Hematopoietic multipotent progenitor cell treated with erythropoietin and hydrocortisone succinate and interleukin-3 and kit ligand, for 15 days (in vitro differentiated cells): ENCODE data around the gene FAM20C.
"Not testable (repeated sequence)": the region's sequence is repeated elsewhere in the genome, so short reads cannot be mapped to it uniquely, and the experiment has no call there.

Experiments
- DNase-seq: peaks from one replicate; pipeline ENCODE4 v3.0.0-alpha.2; 2015; ENCODE audit warnings: low spot score

FAM20C gene

DNA sequence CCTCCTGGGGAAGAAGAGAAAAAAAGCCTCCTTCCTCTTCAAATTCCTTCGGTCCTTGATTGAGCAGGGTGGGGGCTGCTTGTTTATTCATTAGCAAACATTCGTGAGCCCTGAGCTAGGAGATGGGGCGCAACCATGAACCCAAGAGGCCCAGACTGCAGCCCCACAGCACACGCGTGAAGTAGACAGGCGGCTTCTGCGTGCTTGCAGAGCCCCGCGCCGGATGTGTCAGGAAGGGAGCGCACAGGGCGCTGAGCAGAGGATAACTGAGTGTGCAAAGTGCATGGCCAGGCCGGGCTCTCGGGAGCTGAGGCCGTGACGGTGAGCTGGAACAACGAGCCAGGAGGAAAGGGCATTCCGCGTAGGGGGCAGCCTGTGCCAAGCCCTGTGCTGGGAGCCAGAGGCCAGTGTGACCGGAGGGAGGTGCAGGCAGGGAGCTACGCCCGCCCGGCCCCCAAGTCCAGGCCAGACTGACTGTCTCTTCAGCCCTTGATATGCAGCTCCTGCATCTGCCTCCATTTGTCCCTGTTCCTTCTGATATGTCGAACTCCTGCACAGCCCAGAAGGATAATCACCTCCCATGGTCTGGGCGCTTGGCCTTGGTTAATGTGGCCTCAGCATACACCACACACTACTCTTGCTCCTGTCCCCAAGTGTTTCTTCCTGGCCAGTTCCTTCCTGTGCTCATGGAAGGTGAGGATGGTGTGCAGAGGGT is 102.2 kb downstream of the FAM20C start:
- no peak for DNase-seq

DNA sequence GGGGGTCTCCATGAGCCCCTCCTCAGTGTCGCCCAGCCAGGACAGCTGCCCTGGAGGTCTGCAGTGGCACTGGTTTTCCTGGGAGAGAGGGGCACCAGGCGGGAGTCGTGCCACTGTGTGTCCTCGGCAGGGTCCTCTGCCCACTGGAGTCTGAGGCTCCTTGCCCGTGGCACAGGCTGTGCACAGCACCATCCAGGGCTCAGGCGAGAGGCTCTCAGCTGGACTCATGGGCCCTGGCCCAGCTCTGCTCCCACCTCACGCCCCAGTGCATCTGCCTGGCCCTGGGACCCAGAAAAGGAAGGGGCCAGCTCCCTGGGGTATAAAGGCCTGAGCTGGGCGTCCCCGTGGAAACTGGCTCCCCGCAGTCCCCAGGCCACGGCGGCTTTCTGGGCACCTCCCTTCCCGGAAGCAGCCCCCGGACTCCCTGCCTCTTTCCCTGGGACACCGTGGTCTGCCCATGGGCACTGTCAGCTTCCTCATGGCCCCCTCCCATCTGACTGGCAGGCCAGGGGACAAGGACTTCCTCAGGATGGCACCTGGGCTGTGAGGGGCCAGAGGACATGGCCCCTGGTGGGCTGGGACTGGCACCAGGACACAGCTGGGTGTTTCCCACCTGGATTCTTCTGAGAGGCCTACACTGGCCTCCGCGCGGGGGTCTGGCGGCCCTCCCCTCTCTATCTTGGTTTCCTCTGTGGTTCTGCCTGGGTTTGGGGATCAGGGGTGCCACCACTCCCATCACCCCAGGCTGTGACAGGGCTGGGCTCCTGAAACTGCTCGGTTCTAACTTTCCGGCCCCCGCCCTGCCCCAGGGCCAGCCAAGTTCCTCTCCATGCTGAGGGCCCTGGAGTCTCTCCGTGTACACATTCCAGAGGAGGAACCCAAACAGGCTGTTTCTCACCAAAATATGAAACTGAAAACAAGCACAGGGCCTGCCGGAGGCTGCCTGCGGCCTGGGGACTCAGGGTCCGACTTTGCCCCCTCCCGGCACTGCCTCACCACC is 103.1 kb downstream of the FAM20C start:
- DNase-seq, result no peak

DNA sequence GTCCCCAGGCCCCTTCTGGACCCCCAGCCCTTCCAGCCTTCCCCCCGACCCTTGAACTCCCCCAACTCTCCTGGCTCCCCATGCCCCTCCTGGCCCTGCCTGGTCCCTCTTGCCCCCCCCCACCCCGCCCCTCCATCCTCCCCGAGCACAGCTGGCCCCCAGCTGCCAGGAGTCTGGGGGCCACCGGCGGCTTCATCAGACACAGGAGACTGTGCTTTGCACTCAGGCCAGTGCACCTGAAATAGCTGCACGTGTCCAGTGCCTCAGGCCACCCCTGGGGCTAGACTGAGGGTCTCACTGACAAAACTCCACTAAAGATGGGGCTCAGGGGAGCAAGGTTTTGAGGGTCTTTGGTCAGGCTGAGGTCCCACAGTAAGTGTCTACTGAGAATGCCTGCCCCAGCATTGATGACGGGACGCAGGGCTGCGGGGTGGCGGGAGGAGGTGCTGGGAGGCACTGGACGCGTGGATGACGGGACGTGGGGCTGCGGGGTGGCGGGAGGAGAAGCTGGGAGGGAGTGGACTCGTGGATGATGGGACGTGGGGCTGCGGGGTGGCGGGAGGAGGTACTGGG is 104.1 kb downstream of the FAM20C start:
- no peak for DNase-seq

DNA sequence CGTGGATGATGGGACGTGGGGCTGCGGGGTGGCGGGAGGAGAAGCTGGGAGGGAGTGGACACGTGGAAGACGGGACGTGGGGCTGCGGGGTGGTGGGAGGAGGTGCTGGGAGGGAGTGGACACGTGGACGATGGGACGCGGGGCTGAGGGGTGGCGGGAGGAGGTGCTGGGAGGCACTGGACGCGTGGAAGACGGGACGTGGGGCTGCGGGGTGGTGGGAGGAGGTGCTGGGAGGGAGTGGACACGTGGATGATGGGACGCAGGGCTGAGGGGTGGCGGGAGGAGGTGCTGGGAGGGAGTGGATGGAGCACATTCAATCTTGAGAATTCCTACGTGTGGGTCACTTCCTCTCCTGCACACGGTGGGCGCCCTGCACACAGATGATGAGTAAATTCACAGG is 104.8 kb downstream of the FAM20C start:
- DNase-seq, result not testable (repeated sequence)

DNA sequence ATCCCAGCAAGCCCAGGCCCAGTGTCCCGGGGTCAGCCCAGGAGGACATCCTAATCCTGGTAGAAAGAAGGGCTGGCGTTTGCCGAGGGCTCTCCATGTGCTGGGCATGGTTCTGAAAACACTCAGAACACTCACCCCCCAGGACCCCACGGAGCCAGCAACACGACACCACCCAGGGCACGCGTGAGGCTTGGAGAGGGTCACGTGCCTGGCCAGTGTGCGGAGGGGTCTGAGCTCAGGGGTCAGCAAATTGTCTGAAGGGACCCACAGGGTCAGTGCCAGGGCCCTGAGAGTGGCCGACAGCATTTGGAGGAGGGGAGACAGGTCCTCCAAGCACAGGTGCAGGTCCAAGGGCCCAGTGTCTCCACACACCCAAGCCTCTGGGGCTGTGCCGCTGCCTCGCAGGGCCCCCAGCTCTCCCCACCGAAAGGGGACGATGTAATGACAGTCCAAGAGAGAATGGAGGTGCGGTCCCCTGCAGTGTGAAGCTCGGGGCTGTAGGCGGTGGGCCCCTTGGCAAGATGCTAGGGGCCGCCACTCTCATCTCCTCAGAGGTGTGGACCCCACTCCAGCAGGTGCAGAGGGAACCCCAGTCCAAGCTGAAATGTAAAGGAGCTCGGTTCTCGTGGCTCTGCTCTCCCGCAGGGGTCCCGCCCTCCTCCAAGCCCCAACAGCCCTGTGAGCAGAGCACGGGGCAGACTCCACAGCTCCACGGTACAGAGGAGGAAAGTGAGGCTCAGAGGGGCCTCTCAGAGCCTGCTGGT is 105.4 kb downstream of the FAM20C start:
- DNase-seq, result no peak

GRCh38 chr7:298375-298702 is 106.0 kb downstream of the FAM20C start:
- no peak for DNase-seq

DNA sequence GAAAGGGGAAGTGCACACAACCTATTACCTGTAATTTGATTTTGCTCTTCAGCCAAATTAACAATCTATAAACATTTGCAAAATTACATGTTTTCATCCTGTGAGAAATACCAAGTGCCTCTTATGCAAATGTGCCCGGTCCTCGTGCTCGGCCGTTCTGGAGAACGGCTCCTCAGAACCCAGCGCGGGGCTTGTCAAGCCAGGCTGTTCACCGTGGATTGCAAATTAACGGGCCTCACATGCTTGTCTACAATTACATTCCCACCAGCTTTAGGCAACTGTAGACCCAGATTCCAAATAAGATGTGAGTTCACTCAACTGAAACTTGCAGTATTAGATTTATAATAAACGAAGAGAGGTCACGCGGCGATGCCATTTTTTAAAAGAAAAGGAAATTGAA is 106.4 kb downstream of the FAM20C start:
- no peak for DNase-seq

DNA sequence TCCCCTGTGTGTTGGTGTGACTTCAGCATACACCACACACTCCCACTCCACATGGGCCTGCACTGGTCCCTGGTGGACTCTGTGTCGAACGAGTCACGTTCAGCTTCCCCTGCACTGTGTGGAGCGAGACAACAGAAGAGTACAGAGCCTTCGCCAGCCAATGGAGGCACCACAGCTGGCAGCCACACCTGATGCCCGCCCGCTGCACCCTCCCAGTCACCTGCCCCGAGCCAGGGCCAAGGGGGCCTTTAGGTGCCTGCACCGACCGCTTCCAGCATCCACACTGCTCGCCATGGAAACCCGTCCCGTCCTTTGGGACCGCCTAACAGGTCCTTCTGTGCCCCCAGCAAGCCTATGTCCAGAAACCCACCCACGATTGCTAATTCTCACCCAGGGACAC is 106.8 kb downstream of the FAM20C start:
- DNase-seq, result no peak

- no peak for DNase-seq
Measured at GRCh38 chr7:299628-300027, 107.3 kb downstream of the FAM20C start.

GRCh38 chr7:300048-300447 is 107.7 kb downstream of the FAM20C start:
- DNase-seq, result no peak

DNA sequence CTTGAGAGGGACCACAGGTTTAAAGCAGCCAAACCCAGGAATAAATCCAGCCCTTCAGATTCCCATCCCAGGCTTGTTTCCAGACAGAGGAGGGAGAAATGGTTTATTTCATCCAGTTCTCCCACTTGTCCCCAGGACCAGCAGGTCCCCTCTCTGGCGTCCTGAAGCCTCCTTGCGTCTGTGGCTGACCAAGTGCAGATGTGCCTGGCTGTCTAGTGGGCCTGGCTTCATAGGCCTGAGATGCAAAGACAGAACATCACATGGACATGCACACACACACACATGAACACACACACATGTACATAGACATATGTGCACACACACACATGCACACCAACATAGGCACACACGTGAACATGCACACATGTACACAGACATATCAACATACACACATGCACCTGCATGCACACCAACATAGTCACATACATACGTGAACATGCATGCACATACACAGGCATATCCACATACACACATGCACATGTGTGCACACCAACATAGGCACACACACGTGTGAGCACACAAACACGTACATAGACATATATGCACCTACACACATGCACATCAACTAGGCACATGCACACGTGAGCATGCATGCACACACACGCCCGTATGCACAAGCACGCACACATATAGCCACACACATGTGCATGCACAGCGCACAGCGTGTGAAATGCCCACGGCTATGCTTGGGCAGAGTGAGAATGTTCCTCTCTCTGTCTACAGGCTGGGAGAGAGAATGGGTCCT is 108.3 kb downstream of the FAM20C start:
- no peak for DNase-seq

DNA sequence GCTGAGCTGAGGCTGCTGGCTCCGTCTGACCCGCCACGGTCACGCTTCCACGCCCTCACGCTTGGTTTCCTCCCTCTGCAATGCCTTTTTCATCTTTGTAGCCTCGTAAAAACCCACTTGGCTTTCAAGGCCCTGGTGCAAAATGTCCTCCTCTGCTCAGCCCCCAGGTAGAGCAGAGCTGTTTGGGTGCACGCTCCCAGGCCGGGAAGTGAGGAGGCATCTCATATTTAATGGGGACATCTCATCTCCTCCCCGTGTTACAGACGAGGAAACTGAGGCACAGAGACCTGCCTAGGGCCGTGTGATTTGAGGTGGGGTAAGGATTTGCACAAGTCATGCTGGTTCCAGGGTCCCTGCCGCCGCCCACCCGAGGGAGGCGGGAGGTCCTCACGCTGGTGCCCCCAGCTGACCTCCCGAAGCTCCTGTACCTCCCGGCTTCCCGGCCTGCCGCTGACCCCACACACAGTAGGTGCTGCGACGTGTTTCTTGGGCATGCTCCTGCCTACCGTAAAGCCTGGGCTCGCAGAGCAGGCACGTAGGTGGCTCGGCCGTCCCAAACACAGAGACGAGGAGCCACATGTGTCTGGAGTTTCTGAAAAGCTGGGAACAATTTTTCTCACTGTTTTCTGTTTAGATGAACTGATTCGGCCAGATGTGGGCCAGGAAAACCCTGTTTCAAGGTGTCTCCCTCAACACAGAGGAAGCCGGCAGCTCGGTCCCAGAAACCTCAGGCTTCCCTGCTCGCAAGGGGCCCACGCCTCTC is 109.1 kb downstream of the FAM20C start:
- no peak for DNase-seq

GRCh38 chr7:302054-302992 is 110.0 kb downstream of the FAM20C start:
- DNase-seq, result no peak

GRCh38 chr7:303425-303824 is 111.1 kb downstream of the FAM20C start:
- DNase-seq, result no peak

- no peak for DNase-seq
Measured at GRCh38 chr7:303884-304573, 111.7 kb downstream of the FAM20C start.

- DNase-seq, result no peak
Measured at GRCh38 chr7:304574-305409, 112.4 kb downstream of the FAM20C start.

DNA sequence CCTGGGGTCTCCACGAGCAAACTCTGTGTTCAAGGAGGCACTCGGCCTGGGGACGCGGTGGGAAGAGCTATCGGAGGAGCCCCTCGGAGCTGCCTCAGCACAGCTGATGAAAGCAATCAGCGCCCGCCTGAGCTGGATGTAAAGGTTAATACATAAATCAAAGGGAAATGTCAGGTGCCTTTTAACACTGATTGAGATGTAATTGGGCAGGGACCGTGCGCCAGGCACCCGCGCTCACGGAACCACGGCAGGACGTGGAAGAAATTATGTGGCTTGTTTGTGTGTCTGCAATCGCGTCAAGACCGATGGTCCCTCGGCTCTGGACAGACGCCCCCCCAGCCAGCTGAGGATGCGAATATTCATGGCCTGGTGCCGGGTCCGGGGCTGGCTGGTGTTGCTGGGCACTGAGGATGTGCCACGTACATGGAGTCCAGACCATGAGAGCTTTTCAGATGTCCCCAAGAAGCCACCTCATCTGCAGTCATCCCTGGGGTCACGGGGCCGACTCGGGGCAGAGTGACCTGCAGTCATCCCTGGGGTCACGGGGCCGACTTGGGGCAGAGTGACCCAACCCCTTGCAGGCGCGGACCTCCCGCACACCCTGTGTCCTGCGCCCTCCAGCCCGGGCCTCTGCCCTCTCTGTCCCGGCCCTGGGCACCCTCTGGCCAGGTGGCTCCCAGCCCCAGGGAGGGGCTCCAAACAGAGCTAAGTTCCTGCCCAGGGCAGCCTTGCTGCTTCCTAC is 113.2 kb downstream of the FAM20C start:
- DNase-seq, result no peak
